H1 (cell line): ENCODE data around the gene DHX38. TPM values are rescaled to one million over a fixed set of nuclear protein-coding genes. Genes with fewer than 3 reads are reported as not detected.

ENCODE experiments used
- CTCF ChIA-PET: fragments of 300-600 bp; sonication (Branson Sonifier 250); formaldehyde crosslinking; loops from one replicate; lab custom pipeline; 2021; ENCODE audit not compliant: partially characterized antibody; lab: Charles Lee
- POLR2A ChIA-PET: fragments of 300-600 bp; sonication (Branson Sonifier 250); formaldehyde crosslinking; loops from one replicate; lab custom pipeline; 2021; ENCODE audit warnings: inconsistent platforms; ENCODE audit not compliant: partially characterized antibody; lab: Charles Lee
- DNase-seq, 2 experiments: peaks; one replicate each; pipeline versions ENCODE4 v3.0.0 to v3.0.0-alpha.2; 2010 to 2022; ENCODE audit warnings: low spot score in 2 of 2, low read depth in 1 of 2, mixed read lengths in 1 of 2
- FAIRE-seq: peaks from 2 replicates; lab custom pipeline; 2011; peaks lifted over from hg19 to GRCh38; lab: Jason Lieb, UNC
- H2AFZ ChIP-seq: 2 replicates; pipeline ENCODE4 v1.8.1; 2012; ENCODE audit warnings: low read length, inconsistent platforms
- H2AK5ac ChIP-seq: 2 replicates; pipeline ENCODE4 v1.6.1; 2013; ENCODE audit warnings: low read depth, low read length
- H2BK120ac ChIP-seq: replicated peaks from 2 replicates; pipeline ENCODE3; 2013; ENCODE audit warnings: low read depth, low read length, inconsistent platforms
- H2BK12ac ChIP-seq: 2 replicates; pipeline ENCODE4 v1.6.1; 2013; ENCODE audit warnings: low read depth, low read length
- H2BK15ac ChIP-seq: 2 replicates; pipeline ENCODE4 v1.6.1; 2013; ENCODE audit warnings: low read length
- H2BK20ac ChIP-seq: 2 replicates; pipeline ENCODE4 v1.6.1; 2013; ENCODE audit warnings: low read length
- H2BK5ac ChIP-seq: 2 replicates; pipeline ENCODE4 v1.6.1; 2013; ENCODE audit warnings: low read depth, low read length
- H3K14ac ChIP-seq: 2 replicates; pipeline ENCODE4 v1.6.1; 2013; ENCODE audit warnings: inconsistent platforms; ENCODE audit not compliant: insufficient read length
- H3K18ac ChIP-seq: 2 replicates; pipeline ENCODE4 v1.6.1; 2013; ENCODE audit warnings: low read length; ENCODE audit errors: extremely low read depth
- H3K23ac ChIP-seq: 2 replicates; pipeline ENCODE4 v1.6.1; 2013; ENCODE audit warnings: inconsistent platforms; ENCODE audit not compliant: insufficient read length
- H3K23me2 ChIP-seq: 2 replicates; pipeline ENCODE4 v1.6.1; 2013; ENCODE audit warnings: low read depth, low read length
- H3K27ac ChIP-seq: 2 replicates; pipeline ENCODE4 v1.6.1; 2011; ENCODE audit warnings: low read depth, low read length, inconsistent platforms
- H3K27me3 ChIP-seq, 4 experiments: replicated peaks in 1 of 4; 1 replicate in 1 of 4; 2 replicates in 3 of 4; pipeline versions ENCODE4 v1.6.1 to v1.8.1; 2011 to 2013; ENCODE audit warnings: low read length in 3 of 4, mild to moderate bottlenecking in 3 of 4, inconsistent platforms in 2 of 4, mixed read lengths in 2 of 4, moderate library complexity in 1 of 4; ENCODE audit not compliant: control insufficient read depth in 3 of 4, insufficient read depth in 3 of 4; ENCODE audit errors: extremely low read depth in 1 of 4
- H3K36me3 ChIP-seq, 4 experiments: 2 replicates each; pipeline versions ENCODE4 v1.6.1 to v1.8.1; 2011 to 2013; ENCODE audit warnings: mild to moderate bottlenecking in 4 of 4, low read length in 3 of 4, moderate library complexity in 2 of 4, control low read depth in 1 of 4, inconsistent platforms in 1 of 4; ENCODE audit not compliant: insufficient read depth in 4 of 4, control insufficient read depth in 2 of 4
- H3K4ac ChIP-seq: replicated peaks from 2 replicates; pipeline ENCODE3; 2013; ENCODE audit warnings: low read length, low read depth, mixed read lengths, inconsistent platforms; ENCODE audit not compliant: insufficient read length
- H3K4me1 ChIP-seq, 4 experiments: replicated peaks in 1 of 4; 1 replicate in 1 of 4; 2 replicates in 3 of 4; pipeline versions ENCODE4 v1.6.1 to v1.8.1; 2011 to 2013; ENCODE audit warnings: low read length in 3 of 4, inconsistent platforms in 2 of 4, mixed read lengths in 1 of 4; ENCODE audit not compliant: insufficient read depth in 4 of 4, control insufficient read depth in 3 of 4
- H3K4me2 ChIP-seq, 2 experiments: 2 replicates each; pipeline versions ENCODE4 v1.6.1 to v1.8.1; 2011 to 2013; ENCODE audit warnings: low read depth in 2 of 2, low read length in 2 of 2, control low read depth in 1 of 2, inconsistent platforms in 1 of 2, mild to moderate bottlenecking in 1 of 2; ENCODE audit not compliant: insufficient read depth in 1 of 2
- H3K4me3 ChIP-seq, 4 experiments: fragments of 200-600, 300-600 bp in 1 of 4; sonication (generic), shearing (Covaris generic), sonication (Bioruptor Twin) in 1 of 4; 2 replicates each; pipeline versions ENCODE4 v1.5.1 to v1.8.1; 2011 to 2016; ENCODE audit warnings: low read length in 4 of 4, low read depth in 3 of 4, control low read depth in 2 of 4, inconsistent platforms in 2 of 4, mild to moderate bottlenecking in 2 of 4, mixed read lengths in 1 of 4, moderate library complexity in 1 of 4; ENCODE audit not compliant: insufficient read depth in 2 of 4; ENCODE audit errors: extremely low read depth in 1 of 4
- H3K56ac ChIP-seq: replicated peaks from 2 replicates; pipeline ENCODE3; 2013; ENCODE audit warnings: low read depth, mild to moderate bottlenecking, mixed read lengths, low read length, inconsistent platforms; ENCODE audit not compliant: insufficient read length
- H3K79me1 ChIP-seq: 2 replicates; pipeline ENCODE4 v1.6.1; 2013; ENCODE audit warnings: low read depth, low read length, control low read depth
- H3K79me2 ChIP-seq, 2 experiments: 2 replicates each; pipeline versions ENCODE4 v1.6.1 to v1.8.1; 2012 to 2013; ENCODE audit warnings: low read length in 2 of 2, mild to moderate bottlenecking in 2 of 2, inconsistent platforms in 1 of 2; ENCODE audit not compliant: insufficient read depth in 2 of 2, control insufficient read depth in 1 of 2
- H3K9ac ChIP-seq, 4 experiments: replicated peaks in 1 of 4; 1 replicate in 1 of 4; 2 replicates in 3 of 4; pipeline versions ENCODE4 v1.6.1 to v1.8.1; 2011 to 2013; ENCODE audit warnings: low read depth in 3 of 4, low read length in 3 of 4, control low read depth in 2 of 4, mild to moderate bottlenecking in 2 of 4, moderate library complexity in 2 of 4, inconsistent platforms in 1 of 4; ENCODE audit errors: extremely low read depth in 1 of 4
- H3K9me3 ChIP-seq, 2 experiments: 2 replicates each; pipeline versions ENCODE4 v1.6.1 to v1.8.1; 2012 to 2013; ENCODE audit warnings: mild to moderate bottlenecking in 2 of 2, moderate library complexity in 2 of 2, control low read depth in 1 of 2, inconsistent platforms in 1 of 2, low read depth in 1 of 2, low read length in 1 of 2, mixed read lengths in 1 of 2; ENCODE audit not compliant: insufficient read depth in 2 of 2
- H4K20me1 ChIP-seq, 2 experiments: replicated peaks in 1 of 2; 2 replicates each; pipeline versions ENCODE3 to v1.8.1; 2011 to 2013; ENCODE audit warnings: inconsistent platforms in 2 of 2, low read length in 2 of 2, mild to moderate bottlenecking in 1 of 2; ENCODE audit not compliant: insufficient read depth in 2 of 2, control insufficient read depth in 1 of 2
- H4K5ac ChIP-seq: 2 replicates; pipeline ENCODE4 v1.6.1; 2013; ENCODE audit warnings: low read length, low read depth, mixed read lengths, inconsistent platforms; ENCODE audit not compliant: insufficient read length
- H4K8ac ChIP-seq: 2 replicates; pipeline ENCODE4 v1.8.0; 2013; ENCODE audit warnings: mild to moderate bottlenecking, moderate library complexity, low read length, inconsistent platforms; ENCODE audit not compliant: insufficient read depth; ENCODE audit errors: extremely low read depth
- H4K91ac ChIP-seq: replicated peaks from 2 replicates; pipeline ENCODE3; 2013; ENCODE audit warnings: low read length, mixed read lengths, inconsistent platforms; ENCODE audit not compliant: insufficient read length
- CTCF ChIP-seq, 3 experiments: IDR thresholded peaks; 1 replicate in 2 of 3; 2 replicates in 1 of 3; pipeline versions ENCODE4 v1.5.1 to v1.6.1; 2011; ENCODE audit warnings: low read length in 3 of 3, mild to moderate bottlenecking in 3 of 3, inconsistent platforms in 2 of 3, low read depth in 1 of 3, moderate library complexity in 1 of 3; ENCODE audit not compliant: insufficient read depth in 1 of 3; ENCODE audit errors: control extremely low read depth in 1 of 3
- KDM1A ChIP-seq: fragments of 200-600, 300-600 bp; sonication (generic); IDR thresholded peaks from 2 replicates; pipeline ENCODE4 v1.7.1; 2016; ENCODE audit warnings: mild to moderate bottlenecking, low read length, borderline replicate concordance
- NRF1 ChIP-seq: IDR thresholded peaks from 2 replicates; pipeline ENCODE4 v1.6.1; 2011; ENCODE audit warnings: mild to moderate bottlenecking, low read depth, low read length, improper control_type of control experiment
- PHF8 ChIP-seq: fragments of 200-600 bp; sonication (generic); conservative IDR thresholded peaks from 2 replicates; pipeline ENCODE4 v1.7.1; 2012; ENCODE audit warnings: low read depth, mild to moderate bottlenecking, inconsistent platforms, low read length, moderate library complexity
- RFX5 ChIP-seq: IDR thresholded peaks from 2 replicates; pipeline ENCODE4 v1.6.1; 2011; ENCODE audit warnings: low read depth, low read length, improper control_type of control experiment, borderline replicate concordance
- TAF1 ChIP-seq: IDR thresholded peaks from 2 replicates; pipeline ENCODE4 v1.6.1; 2011; ENCODE audit warnings: mild to moderate bottlenecking, low read depth, low read length
- TBP ChIP-seq: IDR thresholded peaks from 2 replicates; pipeline ENCODE4 v1.6.1; 2011; ENCODE audit warnings: low read depth, low read length, improper control_type of control experiment
- WGBS, 2 experiments: shearing (Covaris generic) in 1 of 2; methylation state at CpG; one replicate each; pipeline versions ENCODE4 v1.1.6 to v1.1.7; 2013 to 2015; ENCODE audit warnings: low lambda C conversion rate in 2 of 2, mixed read lengths in 2 of 2, inconsistent platforms in 1 of 2, low coverage in 1 of 2, missing lambda C conversion rate in 1 of 2; ENCODE audit not compliant: insufficient replicate concordance in 2 of 2, insufficient coverage in 1 of 2, insufficient read length in 1 of 2; ENCODE audit errors: extremely low coverage in 1 of 2, missing lambda C conversion rate in 1 of 2; 5-methylcytosine and 5-hydroxymethylcytosine counted together
- polyA plus RNA-seq, 7 experiments: library from polyadenylated mRNA; depleted of rRNA in 3 of 7; stranded (reverse) in 5 of 7; unstranded in 2 of 7; fragments of >200 nt in 5 of 7; fragments of 200-250 nt in 2 of 7; gene quantifications; 1 replicate in 5 of 7; 2 replicates in 1 of 7; 4 replicates in 1 of 7; pipeline versions ENCODE4 v1.2.1 to v1.2.3, GENCODE V29; 2011 to 2013; ENCODE audit warnings: missing spikeins in 2 of 7, mixed read lengths in 2 of 7
- total RNA-seq: library from RNA; stranded (reverse); fragmentation: NEBNext Ultra II Directional; extraction: Animal tissue kit (Norgen Biotek cat#: 25700); gene quantifications from 2 replicates; pipeline ENCODE4 v1.2.1, GENCODE V29; 2021

The DHX38 gene
- total and polyA plus RNA-seq, 2 of the 8 experiments (the other 6 are each of a cell fraction or from before 2014, with no cell fraction given) = 27.3 to 53.5 TPM

- Histone ChIP-seq H4K20me1 (no peaks in the 10 kb centered on the region), H3K4me2 (no peak overlapping the region), H3K9me3 (no peaks in the 10 kb centered on the region), H2AFZ (no peak overlapping the region), H3K56ac (no peak overlapping the region), H4K8ac (no peak overlapping the region), H2BK20ac (no peak overlapping the region), H4K5ac (no peak overlapping the region), H3K36me3 (peaks cover 0 to 31% (median 12%) of the 10 kb centered on the region in 4 experiments; a peak in 5 of 8 replicates), H2AK5ac (no peak overlapping the region), H4K91ac (no peak overlapping the region), H3K4me1 (no peaks in the 10 kb centered on the region), H3K4ac (no peak overlapping the region), H2BK12ac (no peak overlapping the region), H3K27me3 (no peaks in the 10 kb centered on the region), H3K4me3 (no peak overlapping the region), H3K23ac (no peak overlapping the region), H2BK5ac (no peak overlapping the region), H3K14ac (no peak overlapping the region), H2BK15ac (no peak overlapping the region)
- POLR2A ChIA-PET = interaction anchor here (0.8 kb wide), 1 partner anchor 18 kb away, joined by 3 read pairs; no protein-coding TSS in a partner anchor
- WGBS, 2 experiments = 77% methylated on average over 2 of the region's 2 CpGs; no CpG with 5 or more reads in 1 of the 2 experiments
- DNase-seq = no peak
- TF ChIP-seq NRF1 (no peak), KDM1A (no peak), CTCF (IDR thresholded peaks at IDR 0.05; ENCODE audit: control extremely low read depth in 1 of 3, insufficient read depth in 1 of 3, low read depth in 1 of 3, low read length in 3 of 3) (no peak), TAF1 (no peak), TBP (no peak), PHF8 (no peak), RFX5 (no peak)
- TF ChIP-seq, all 59 proteins: peak for 0
- Histone ChIP-seq H3K79me2 (no peaks in the 10 kb centered on the region), H3K18ac (no peak overlapping the region), H3K9ac (no peak overlapping the region), H2BK120ac (no peak overlapping the region), H3K23me2 (no peaks in the 10 kb centered on the region), H3K27ac (no peak overlapping the region), H3K79me1 (no peaks in the 10 kb centered on the region)
- FAIRE-seq = no peak
- CTCF ChIA-PET = interaction anchor here (0.6 to 1.8 kb wide), 2 partner anchors 18 to 50 kb away, joined by 3 to 6 read pairs; no protein-coding TSS in a partner anchor
Observed at GRCh38 chr16:72085002-72085401, 8.6 kb upstream of the DHX38 start.
